Right lobe of liver (tissue), 4 donors: ENCODE data around the gene ARIH1.

Experiments used
- CTCF ChIP-seq, 4 donors: fragments of 200-600 bp in 3 of 4; fragments of 450-650 bp in 1 of 4; IDR thresholded peaks; one replicate each; pipeline versions ENCODE4 v1.5.1 to v1.8.0; 2016 to 2022; ENCODE audit warnings: antibody characterized with exemption in 4 of 4, mild to moderate bottlenecking in 2 of 4
- POLR2A ChIP-seq: fragments of 450-650 bp; IDR thresholded peaks from one replicate; pipeline ENCODE4 v1.6.1; 2017; ENCODE audit warnings: antibody characterized with exemption, mild to moderate bottlenecking
- donor health status: DM: no; HTN: no; CAD: no.
- donor health status: DM: no; HTN: no; CAD: no.
- donor health status: DM: no; HTN: yes; CAD: no.

- TF ChIP-seq CTCF (IDR thresholded peaks at IDR 0.05), result no peak
- TF ChIP-seq POLR2A, result no peak
Observed at GRCh38 chr15:72540606-72541237, 66.6 kb downstream of the ARIH1 start.
